ENCODE results near the gene CFAP107. TPM values are rescaled to one million over a fixed set of nuclear protein-coding genes. Genes with fewer than 3 reads are reported as not detected.

The CFAP107 gene
- total and polyA plus RNA-seq, 12 donors = not detected

GRCh38 chr1:12741946-12742345 is 4.1 kb upstream of the CFAP107 start:
- Histone ChIP-seq H3K27me3 (peaks cover 11% of the 10 kb centered on the region), H3K27ac (no peak overlapping the region), H3K4me1 (replicated peaks in 1 of 2) (no peaks in the 10 kb centered on the region), H3K4me3 (no peak overlapping the region), H3K9me3 (replicated peaks in 1 of 3) (no peaks in the 10 kb centered on the region), H3K36me3 (replicated peaks in 1 of 2) (no peaks in the 10 kb centered on the region)
- 47 to 78% (median 60%) methylated on average over 3 of the region's 3 CpGs for WGBS, 4 donors
- TF ChIP-seq POLR2A (IDR thresholded peaks at IDR 0.05) = no peak
- TF ChIP-seq CTCF (IDR thresholded peaks at IDR 0.05) = no peak
- intact Hi-C loops (cut with DNase I) = no loop called here
- DNase-seq = no peak

- H3K27me3 ChIP-seq = peaks cover 11% of the 10 kb centered on the region
- H3K4me1 ChIP-seq (replicated peaks in 1 of 2) = no peaks in the 10 kb centered on the region
- intact Hi-C loops (cut with DNase I) = no loop called here
- DNase-seq = no peak
- WGBS, 4 donors = 58 to 68% (median 62%) methylated on average over 3 of the region's 3 CpGs
- H3K4me3 ChIP-seq = no peak overlapping the region
- peaks cover 0 to 15% (median 0%) of the 10 kb centered on the region in 3 donors for H3K9me3 ChIP-seq (replicated peaks in 1 of 3)
- H3K36me3 ChIP-seq (replicated peaks in 1 of 2) = no peaks in the 10 kb centered on the region
- no peak overlapping the region for H3K27ac ChIP-seq
- TF ChIP-seq CTCF (IDR thresholded peaks at IDR 0.05) (no peak), POLR2A (IDR thresholded peaks at IDR 0.05) (no peak)
Observed at GRCh38 chr1:12745126-12745991, 641 bp upstream of the CFAP107 start.

- TF ChIP-seq CTCF (IDR thresholded peaks at IDR 0.05) = no peak
- TF ChIP-seq POLR2A (IDR thresholded peaks at IDR 0.05) = no peak
- Histone ChIP-seq H3K27ac (no peak overlapping the region), H3K4me3 (no peak overlapping the region), H3K4me1 (replicated peaks in 1 of 2) (no peaks in the 10 kb centered on the region), H3K9me3 (replicated peaks in 1 of 3) (peaks cover 0 to 15% (median 0%) of the 10 kb centered on the region in 3 donors), H3K36me3 (replicated peaks in 1 of 2) (no peaks in the 10 kb centered on the region), H3K27me3 (peaks cover 8% of the 10 kb centered on the region)
- no peak for DNase-seq
- intact Hi-C loops (cut with DNase I) = no loop called here
Observed at GRCh38 chr1:12748778-12749355, 2.9 kb downstream of the CFAP107 start.

GRCh38 chr1:12754738-12755137 is 8.7 kb downstream of the CFAP107 start:
- H3K9me3 ChIP-seq (replicated peaks in 1 of 3) = peaks cover 0 to 5% (median 0%) of the 10 kb centered on the region in 3 donors
- H3K4me3 ChIP-seq = no peak overlapping the region
- no peaks in the 10 kb centered on the region for H3K4me1 ChIP-seq (replicated peaks in 1 of 2)
- no peaks in the 10 kb centered on the region for H3K36me3 ChIP-seq (replicated peaks in 1 of 2)
- intact Hi-C loops (cut with DNase I) = no loop called here
- DNase-seq = no peak
- no peak overlapping the region for H3K27ac ChIP-seq
- peaks cover 6% of the 10 kb centered on the region for H3K27me3 ChIP-seq
- WGBS, 4 donors = 75 to 79% (median 78%) methylated on average over 4 of the region's 4 CpGs
- no peak for TF ChIP-seq POLR2A (IDR thresholded peaks at IDR 0.05)
- TF ChIP-seq CTCF (IDR thresholded peaks at IDR 0.05) = no peak

Data from adrenal gland (tissue), 12 donors.